Measurements from ENCODE around the gene AK5. TPM values are rescaled to one million over a fixed set of nuclear protein-coding genes. Genes with fewer than 3 reads are reported as not detected.

Gene AK5
- total RNA-seq, 1 donor from 2014 or later: not detected

GRCh38 chr1:77354536-77354935 is 72.7 kb downstream of the AK5 start:
- no peak for ATAC-seq

GRCh38 chr1:77355010-77355409 is 73.2 kb downstream of the AK5 start:
- no peak for ATAC-seq

DNA sequence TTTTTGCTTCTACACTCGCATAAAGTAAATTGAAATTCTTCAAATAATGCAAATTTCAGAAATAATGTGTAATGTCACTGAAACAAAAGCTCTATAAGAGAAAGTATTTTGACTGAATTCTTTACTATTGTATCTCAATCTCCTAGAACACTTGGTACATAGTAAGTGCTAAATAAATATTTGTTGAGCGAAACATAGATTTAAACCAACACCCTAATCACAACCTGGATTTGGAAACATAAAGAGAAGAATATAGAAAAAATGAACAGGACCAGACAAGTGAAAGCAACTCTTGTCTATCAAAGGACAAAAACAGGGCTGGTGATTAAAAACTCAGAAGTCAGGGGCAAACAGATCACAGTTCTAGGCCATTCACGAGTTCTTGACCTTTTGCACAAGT is 74.3 kb downstream of the AK5 start:
- ATAC-seq: no peak

DNA sequence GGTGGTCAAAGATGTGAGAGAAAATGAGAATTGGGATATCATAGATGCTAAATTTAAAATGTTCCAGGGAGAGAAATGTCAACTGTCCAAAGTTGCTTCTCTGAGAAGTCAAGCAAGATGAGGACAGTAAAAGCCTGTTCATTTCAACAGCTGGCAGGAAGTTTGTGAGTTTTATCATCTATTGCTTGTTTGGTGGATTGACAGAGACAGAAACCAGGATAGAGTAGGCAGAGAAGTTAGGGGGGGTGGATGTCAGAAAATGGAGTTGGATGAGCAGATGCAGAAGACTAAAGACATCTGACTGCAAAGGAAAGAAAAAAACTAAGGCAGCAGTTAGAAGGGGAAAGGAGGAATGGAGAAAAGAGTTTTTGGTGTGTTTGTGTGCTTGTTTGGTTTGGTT is 78.4 kb downstream of the AK5 start:
- ATAC-seq: no peak

GRCh38 chr1:77361621-77362020 is 79.8 kb downstream of the AK5 start:
- ATAC-seq: no peak

DNA sequence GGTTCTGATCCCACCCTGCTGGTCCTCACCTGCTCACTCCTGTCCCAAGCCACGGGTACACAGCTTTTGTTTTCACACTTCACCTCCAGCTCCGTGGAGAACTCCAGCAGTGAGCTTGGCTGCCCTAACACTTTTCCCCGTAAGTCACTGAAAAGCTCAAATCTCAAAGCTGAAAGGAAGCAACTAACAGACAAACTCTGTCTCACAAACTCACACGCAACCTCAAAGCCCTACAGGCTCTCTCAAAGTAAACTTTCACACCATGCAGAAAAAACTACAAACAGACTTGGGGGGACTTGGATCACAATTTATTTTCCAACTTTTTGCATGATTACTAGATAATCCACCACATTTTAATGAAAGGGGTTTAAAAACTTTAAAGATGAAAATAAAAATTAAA is 88.3 kb downstream of the AK5 start:
- ATAC-seq: no peak

DNA sequence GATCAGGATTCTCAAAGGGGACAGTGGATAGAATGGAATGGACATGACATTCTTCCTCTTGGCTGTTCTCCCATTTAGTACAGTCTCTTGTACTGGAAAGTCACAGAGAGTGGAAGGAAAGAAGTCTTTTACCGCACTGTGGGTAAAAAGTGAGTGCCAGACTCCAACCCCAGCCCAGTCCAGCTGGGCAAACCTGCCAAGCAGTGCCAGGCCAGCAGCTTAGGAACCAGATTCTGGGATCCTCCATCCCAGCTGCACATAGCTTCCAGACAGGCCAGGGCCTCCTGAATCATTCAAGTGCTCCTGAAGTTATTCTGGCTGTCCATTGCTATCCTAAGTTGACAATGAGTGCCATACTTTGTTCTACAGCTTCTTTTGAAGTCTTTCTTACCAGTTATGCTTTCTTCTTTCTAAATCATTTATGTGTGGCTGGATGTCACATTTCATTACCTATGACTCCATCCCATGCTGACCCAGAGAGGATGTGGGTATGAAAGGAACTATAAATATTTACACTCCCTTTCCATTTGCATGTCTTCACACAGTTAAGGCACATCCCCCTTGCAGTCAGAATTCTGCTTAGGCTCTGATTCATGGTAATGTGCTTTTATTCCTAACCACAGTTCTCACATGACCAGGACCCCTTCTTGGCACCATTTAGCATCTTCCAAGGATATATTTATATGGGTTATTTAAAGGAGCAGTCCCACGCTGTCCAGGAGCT is 88.9 kb downstream of the AK5 start:
- ATAC-seq: no peak

DNA sequence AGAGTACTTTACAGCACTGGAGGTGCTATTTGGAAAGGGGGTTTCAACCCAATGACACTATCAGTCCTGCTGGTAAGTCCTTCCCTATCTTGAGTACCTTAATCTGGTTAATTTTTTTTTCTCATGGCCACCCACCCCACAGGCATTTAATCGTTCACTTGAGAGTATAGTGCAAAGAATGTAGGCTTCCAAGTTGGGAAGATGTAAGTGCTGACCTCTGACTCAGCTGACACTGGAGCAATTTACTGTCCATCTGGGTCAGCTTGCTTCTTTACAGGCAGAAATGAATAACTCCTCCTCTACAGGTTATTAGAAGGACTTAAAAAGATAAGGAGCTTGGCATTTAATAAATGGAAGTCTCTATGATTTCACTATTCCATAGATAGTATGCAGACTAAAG is 89.6 kb downstream of the AK5 start:
- ATAC-seq: no peak

DNA sequence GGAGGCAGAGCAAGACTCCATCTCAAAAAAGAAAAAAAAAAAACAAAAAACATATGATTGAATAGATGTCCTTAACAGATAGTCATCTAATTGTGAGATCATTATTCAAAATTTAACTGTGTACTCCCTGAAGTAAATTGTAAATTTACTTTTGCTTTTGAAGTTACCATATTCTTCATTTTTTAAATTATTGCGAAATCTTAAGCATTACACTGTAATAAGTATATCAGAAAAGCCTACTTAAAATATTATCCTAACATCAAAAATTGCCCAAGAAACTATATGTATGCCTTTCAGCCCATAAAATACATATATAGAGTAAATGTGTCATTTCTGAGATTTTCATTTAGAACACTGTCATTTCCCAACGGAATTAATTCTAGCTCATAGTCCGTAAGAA is 91.9 kb downstream of the AK5 start:
- no peak for ATAC-seq

DNA sequence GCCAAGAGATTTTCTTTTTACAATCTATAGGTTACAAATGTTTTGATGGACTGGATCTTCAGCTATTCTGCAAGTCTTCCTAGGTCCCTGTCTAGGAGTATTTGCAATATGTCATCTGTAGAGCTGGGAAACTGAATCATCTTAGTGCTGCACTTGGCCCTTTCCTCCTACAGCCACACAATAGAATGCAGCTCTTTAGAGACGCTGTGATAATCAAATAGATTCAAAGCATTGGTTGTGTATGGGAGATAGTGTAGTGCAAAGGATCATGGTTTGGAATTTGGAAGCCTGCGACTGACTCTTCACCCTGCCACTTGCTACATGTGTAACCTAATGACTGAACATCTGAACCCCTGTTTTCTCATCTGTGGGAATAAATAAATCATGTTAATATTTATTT is 93.7 kb downstream of the AK5 start:
- no peak for ATAC-seq

DNA sequence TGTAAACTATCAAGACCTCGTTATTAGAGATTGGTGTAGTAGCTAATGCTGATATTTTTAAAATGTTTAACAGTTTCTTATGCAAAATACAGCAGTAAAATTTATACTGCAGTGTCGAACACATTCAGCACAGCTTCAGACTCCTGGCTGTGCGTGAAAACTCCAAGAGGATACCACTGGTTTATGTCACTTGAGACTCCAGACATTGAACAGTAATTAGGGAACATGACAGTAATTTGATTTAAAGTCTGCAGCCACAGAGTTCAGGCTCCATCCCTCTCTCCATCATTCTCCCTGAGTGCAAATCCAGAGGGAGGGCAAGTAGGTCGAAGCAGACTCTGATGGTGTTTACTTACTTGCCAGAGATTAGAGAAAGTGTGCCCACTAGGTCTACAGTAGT is 94.2 kb downstream of the AK5 start:
- no peak for ATAC-seq

- ATAC-seq: no peak
Observed at GRCh38 chr1:77378723-77379535, 97.1 kb downstream of the AK5 start.

DNA sequence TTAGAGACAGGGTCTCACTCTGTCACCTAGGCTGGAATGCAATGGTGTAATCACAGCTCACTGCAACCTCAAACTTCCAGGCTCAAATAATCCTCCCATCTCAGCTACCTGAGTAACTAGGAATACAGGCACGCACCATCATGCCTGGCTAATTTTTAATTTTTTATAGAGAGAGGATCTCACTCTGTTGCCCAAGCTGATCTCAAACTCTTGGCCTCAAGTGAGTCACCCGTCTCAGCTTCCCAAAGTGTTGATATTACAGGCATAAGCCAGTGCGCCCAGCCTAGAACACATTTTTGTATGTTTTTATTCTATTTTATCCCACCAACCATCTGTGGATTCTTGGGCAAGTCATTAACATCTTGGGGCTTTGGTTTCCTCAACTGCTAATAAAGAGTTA is 100.5 kb downstream of the AK5 start:
- no peak for ATAC-seq

DNA sequence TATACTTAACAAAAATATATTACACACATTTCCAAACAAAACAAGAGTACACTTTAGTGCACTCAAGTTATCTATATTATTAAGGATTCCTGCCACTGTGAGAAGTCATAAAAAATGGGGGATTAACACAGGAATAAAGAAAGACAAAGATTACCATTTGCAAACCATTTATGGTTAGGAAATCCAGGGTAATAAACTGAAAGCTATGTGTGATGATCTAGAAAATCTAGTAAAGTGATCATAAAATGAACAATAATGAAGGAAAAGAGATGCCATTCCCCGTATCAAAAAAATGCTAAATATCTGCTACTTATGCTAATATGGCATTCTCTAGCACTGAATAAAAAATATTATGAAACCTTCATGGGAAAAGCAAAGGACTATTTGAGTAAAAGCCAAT is 101.4 kb downstream of the AK5 start:
- no peak for ATAC-seq

GRCh38 chr1:77385551-77385950 is 103.7 kb downstream of the AK5 start:
- ATAC-seq: no peak

GRCh38 chr1:77386276-77386675 is 104.5 kb downstream of the AK5 start:
- no peak for ATAC-seq

DNA sequence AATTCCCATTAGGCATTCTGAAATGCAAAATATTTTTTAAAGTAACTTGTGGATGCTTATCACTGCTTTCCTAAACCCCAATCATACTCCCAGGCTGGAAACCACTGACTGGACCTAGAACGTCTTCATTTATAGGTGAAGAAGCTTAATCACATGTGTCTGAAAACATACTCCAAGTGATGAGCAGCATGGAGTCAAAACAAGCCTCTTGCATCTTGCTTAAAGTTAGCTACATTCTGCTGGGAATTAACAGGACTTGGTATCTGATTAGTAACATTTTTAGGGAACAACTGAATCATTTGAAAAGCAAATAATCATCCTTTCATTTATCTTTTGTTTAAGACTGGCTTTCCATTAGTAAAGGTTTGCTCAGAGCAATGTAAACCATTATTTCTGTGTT is 105.7 kb downstream of the AK5 start:
- ATAC-seq: no peak

DNA sequence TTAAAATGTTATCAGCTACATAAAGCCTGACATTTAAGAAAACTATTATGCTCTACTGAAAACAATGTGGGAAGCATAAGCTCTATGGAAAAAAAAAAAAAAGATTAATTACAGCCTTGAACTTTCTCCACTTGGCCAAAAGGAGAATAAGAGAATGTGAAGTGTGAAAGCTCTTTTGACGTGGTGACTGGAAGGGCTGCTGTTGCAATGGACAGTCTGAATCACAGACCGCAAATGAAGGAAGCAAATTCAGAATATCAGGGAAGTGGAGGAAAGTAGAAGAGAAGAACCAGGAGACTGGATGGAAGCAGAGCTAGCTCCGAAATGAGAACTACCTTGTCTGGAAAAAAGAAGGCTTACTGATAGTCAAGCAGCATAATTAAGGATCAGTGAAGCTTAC is 106.8 kb downstream of the AK5 start:
- ATAC-seq: no peak

GRCh38 chr1:77392486-77392885 is 110.7 kb downstream of the AK5 start:
- no peak for ATAC-seq

DNA sequence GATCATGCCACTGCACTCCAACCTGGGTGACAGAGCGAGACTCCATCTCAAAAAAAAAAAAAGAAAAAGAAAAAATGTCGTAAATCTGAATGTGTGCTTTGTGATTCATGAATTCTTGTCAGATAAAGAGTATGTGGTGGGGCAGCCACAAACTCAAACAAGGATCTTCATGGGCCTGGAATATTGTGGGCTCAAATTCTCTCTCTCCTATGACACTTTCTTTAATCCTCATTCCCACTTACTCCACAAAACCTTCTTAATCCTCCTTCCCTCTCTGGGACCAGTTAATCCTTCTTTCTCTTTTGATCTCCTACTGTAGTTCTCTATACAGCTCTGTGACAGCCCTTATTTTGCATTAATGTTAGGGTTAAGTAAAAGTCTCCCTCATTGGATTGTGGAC is 112.3 kb downstream of the AK5 start:
- no peak for ATAC-seq

GRCh38 chr1:77395051-77395450 is 113.2 kb downstream of the AK5 start:
- no peak for ATAC-seq

DNA sequence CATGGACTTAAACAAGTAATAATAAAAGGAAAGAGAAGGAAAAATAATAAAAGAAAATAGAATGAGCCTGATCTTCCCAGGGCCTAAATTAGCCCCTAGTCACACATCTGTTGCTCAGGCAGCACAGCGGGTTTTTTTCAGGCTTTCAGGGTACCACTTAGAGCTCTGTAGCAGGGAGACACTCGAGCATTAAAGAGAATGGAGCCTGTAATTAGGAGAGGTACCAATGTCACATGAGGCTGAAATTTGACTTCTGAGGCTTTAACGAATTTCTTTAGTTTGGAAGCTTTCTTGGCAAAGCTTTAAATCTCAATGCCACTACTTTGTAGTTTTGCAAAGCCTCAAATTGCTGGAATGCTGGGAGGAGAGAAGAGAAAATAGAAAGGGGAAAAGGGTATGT is 116.3 kb downstream of the AK5 start:
- ATAC-seq: no peak

- no peak for ATAC-seq
Observed at GRCh38 chr1:77399250-77400086, 117.6 kb downstream of the AK5 start.
